LNCAP (cell line): ENCODE results near the gene DOCK4.

Source experiments
- TF ChIP-seq, protein P1 (sequence below): fragments of 450-650 bp; IDR thresholded peaks from 2 replicates; pipeline ENCODE4 v1.5.1; 2017; ENCODE audit warnings: mild to moderate bottlenecking

DOCK4 gene

DNA sequence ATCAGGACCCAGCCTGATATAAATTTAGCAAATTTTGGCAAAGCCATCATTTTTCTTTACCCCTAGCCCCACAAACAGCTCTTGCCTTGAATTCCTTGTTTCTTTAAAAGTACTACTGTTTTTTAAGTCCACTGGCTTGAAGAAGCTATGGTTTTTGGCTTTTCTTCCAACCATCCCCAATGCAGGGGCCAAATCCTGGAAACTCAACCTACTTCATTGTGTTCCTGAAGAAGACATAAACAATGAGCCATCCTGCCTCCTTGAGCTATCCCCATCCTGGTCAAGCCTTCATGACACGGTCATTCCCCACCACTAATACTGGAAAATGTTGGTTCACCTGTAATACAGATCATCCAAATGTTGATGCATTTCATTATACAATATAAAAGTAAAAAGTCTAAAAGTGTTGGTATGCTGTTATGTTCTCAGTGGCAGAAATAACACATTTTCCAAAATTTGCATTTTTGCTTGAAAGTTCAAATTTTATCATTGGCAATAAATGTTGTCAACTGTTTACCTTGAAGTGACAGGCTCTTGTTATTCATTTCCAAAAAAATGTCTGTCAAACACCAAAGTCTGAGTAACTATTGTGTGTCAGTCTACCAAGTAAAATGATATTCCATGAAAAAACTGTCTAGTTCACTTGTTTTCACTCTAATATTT, 92.2 kb downstream of the DOCK4 start:
- TF ChIP-seq, protein P1, sequence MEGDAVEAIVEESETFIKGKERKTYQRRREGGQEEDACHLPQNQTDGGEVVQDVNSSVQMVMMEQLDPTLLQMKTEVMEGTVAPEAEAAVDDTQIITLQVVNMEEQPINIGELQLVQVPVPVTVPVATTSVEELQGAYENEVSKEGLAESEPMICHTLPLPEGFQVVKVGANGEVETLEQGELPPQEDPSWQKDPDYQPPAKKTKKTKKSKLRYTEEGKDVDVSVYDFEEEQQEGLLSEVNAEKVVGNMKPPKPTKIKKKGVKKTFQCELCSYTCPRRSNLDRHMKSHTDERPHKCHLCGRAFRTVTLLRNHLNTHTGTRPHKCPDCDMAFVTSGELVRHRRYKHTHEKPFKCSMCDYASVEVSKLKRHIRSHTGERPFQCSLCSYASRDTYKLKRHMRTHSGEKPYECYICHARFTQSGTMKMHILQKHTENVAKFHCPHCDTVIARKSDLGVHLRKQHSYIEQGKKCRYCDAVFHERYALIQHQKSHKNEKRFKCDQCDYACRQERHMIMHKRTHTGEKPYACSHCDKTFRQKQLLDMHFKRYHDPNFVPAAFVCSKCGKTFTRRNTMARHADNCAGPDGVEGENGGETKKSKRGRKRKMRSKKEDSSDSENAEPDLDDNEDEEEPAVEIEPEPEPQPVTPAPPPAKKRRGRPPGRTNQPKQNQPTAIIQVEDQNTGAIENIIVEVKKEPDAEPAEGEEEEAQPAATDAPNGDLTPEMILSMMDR = no peak

GRCh38 chr7:112112822-112113255, 93.4 kb downstream of the DOCK4 start:
- TF ChIP-seq, protein P1 = no peak

DNA sequence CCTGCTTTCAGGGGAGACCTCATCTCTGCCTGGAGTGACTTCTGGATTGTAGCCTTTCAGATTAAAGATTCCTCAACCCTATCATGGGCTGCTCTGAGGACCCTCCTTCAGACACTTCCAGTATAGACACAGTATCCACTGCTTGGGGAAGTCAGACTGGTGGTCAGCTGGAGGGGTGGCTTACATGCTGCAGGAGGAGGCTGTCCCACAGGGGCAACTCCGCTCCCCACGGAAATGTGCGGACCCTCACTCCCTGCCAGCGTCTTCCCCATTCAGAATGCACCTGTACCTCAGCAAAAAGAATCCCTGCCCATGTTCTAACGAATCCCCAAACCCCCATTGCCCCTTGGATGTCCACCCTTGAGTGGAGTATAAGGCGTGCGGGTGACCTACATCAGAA, 95.5 kb downstream of the DOCK4 start:
- TF ChIP-seq, protein P1 = no peak

- TF ChIP-seq, protein P1 = no peak
Observed at GRCh38 chr7:112110175-112110574, 96.0 kb downstream of the DOCK4 start.

DNA sequence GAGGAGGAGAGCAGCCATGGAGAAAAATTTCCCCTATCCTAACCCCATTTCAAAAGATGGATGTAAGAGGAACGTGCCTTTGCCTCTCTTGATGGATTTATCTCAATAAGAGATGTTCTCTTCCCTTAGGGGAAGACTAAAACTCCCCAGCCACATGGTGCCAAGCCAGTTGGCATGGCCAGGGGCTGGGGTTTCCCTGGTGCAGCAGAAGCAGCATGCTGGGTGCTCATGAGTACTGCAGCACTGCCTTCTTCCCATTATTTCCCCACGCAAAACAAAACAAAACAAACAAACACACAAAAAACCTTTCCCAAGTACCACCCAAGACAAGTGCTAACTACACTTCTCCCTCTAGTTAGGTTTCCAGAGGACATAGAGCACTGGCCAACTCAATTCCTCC, 97.2 kb downstream of the DOCK4 start:
- TF ChIP-seq, protein P1 = no peak

DNA sequence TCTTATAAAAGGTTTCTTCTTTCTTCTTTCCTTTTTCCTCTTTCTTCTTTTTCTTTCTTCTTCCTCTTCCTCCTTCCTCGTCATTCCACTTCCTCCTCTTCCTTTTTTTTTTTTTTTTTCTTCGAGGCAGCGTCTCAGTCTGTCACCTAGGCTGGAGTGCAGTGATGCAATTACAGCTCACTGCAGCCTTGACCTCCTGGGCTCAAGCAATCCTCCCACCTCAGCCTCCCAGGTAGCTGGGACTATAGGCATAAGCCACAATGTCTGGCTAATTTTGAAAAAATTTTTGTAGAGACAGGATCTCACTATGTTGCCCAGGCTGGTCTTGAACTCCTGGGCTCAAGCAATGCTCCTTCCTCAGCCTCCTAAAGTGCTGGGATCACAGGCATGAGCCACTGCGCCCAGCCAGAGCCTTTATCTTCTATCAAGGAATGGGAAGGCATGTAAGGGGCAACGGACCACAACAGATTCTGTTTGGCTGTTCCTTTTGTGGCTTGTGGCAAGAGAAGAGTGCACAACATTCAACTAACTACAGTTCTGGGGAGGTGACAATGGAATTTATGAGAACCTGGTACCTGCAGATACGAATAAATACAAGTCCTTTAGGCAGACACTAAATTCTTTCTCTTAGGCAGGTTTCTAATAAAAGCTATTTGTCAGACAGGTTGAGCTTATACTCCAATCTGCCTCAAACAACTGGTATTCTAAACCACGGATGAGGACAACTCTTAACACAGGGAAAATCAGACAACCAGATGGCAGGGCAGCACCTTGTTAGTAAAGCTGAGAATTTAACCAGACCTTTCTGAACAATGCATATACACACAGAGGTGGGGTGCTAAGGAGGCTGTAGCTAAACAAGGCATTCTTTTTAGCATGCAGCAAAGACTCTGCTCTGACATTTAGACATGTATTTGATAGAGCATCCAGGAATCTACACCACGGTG, 100.3 kb downstream of the DOCK4 start:
- TF ChIP-seq, protein P1 = no peak

DNA sequence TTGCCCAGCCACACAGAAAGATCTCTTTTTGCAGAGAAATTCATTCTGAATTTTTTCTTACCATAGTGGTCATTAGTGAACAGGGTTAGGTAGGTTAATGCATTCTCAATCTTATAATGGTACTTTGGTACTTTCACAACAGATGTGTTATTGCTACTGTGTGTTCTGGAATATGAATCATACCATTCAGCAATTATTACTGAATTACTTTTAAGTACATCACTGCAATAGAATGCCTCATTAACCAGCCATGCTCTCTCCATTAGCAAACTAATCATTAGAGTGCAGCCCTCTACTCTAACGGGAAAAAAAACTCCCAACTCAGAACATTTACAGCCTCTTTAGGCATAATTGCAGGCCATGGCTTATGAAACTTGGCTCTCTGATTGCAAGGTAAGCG, 102.1 kb downstream of the DOCK4 start:
- TF ChIP-seq, protein P1 = no peak
